Omental fat pad (tissue), 4 donors: ENCODE results near the gene CFAP58. TPM values are rescaled to one million over a fixed set of nuclear protein-coding genes. Genes with fewer than 3 reads are reported as not detected.

ENCODE experiments used
- ATAC-seq: fragments of 150-250 bp; one replicate; pipeline ENCODE4 v1.9.1; 2016; ENCODE audit warnings: mild to moderate bottlenecking, moderate library complexity; ENCODE audit not compliant: low FRiP score
- DNase-seq: peaks from one replicate; pipeline ENCODE4 v3.0.0-alpha.2; 2019; ENCODE audit warnings: low spot score
- CTCF ChIP-seq, 3 donors: fragments of 450-650 bp; IDR thresholded peaks; one replicate each; pipeline ENCODE4 v1.5.1; 2016 to 2017; ENCODE audit warnings: antibody characterized with exemption in 3 of 3, mild to moderate bottlenecking in 3 of 3, moderate library complexity in 2 of 3
- total RNA-seq, 4 donors: library from RNA; depleted of rRNA; stranded (reverse); fragments of >200 nt; gene quantifications; one replicate each; pipeline ENCODE4 v1.1.0, GENCODE V29; 2016

Gene CFAP58
- total RNA-seq, 4 donors from 2014 or later, result 0.19 to 0.95 (median 0.33) TPM

DNA sequence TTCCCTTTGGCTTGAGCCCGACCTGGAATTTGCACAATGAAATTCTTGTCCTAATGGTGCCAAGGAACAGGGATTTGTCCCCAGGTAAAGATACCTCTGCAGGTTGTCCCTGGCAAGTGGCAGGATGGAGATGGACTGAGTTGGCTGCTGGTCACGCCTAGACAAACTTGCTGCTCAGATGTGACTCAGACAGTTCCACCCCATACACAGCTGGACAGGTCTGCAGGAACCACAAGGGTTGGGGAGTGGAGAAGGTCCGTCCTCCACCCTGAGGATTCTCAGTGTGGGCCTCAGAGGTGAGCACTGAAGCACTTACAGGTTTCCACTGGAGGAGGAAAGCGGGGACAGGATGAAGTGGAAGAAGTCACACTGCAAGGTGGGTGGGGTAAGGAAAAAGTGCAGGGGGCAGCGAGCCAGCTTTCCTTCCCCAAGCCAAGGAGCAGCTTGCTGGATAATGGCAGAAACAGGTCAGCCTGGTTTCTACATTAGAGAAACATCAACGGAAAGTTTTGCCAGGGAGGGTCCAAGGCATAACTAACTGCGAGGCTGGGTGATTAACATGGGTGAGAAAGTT lies 35.8 kb upstream of the CFAP58 start:
- ATAC-seq (no peak), DNase-seq (no peak)
- TF ChIP-seq CTCF (IDR thresholded peaks at IDR 0.05), result no peak

DNA sequence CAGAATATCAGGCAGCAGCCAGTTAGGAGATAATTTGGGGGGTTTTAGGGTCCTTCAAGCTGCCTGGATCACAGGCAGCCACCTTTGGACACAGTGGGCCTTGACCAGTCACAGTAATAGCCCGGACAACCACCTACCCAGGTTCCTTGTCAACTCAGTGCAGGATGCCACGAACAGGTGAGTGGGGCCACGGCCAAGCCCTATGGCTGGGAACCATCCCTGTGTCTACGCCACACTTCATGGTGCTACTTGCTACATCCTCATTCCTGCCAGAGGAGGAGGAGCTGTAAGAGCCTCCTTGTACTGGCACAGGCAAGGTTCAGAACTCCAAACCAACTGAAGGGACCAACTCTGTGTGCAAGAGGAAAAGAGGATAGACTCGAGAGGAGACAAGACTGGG lies 35.3 kb upstream of the CFAP58 start:
- ATAC-seq, result no peak
- DNase-seq, result no peak
- TF ChIP-seq CTCF (IDR thresholded peaks at IDR 0.05), result no peak

- ATAC-seq (peak; percentile 76), DNase-seq (no peak)
- TF ChIP-seq CTCF (IDR thresholded peaks at IDR 0.05), result no peak
Measured at GRCh38 chr10:104318810-104319741, 34.6 kb upstream of the CFAP58 start.

DNA sequence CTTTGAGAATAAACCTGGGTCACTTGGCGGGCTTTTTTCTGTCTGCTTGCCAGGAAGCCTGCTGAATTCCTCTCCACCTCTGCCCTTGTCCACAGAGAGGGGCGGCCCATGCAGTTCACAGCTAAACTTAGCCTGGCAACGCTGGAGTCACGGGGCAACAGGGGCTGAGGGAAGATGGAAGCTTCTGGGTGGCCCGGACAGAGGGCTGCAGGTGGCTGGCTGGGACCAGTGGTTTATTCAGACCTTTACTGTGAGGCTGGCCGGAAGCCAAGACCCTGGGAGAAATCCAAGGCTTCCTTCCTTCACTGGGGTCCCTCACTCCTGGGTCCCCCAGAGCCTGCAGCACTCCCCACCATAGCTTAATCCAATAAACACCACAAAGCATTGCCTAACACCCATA lies 32.4 kb upstream of the CFAP58 start:
- DNase-seq (no peak), ATAC-seq (no peak)
- TF ChIP-seq CTCF (IDR thresholded peaks at IDR 0.05), result no peak

DNA sequence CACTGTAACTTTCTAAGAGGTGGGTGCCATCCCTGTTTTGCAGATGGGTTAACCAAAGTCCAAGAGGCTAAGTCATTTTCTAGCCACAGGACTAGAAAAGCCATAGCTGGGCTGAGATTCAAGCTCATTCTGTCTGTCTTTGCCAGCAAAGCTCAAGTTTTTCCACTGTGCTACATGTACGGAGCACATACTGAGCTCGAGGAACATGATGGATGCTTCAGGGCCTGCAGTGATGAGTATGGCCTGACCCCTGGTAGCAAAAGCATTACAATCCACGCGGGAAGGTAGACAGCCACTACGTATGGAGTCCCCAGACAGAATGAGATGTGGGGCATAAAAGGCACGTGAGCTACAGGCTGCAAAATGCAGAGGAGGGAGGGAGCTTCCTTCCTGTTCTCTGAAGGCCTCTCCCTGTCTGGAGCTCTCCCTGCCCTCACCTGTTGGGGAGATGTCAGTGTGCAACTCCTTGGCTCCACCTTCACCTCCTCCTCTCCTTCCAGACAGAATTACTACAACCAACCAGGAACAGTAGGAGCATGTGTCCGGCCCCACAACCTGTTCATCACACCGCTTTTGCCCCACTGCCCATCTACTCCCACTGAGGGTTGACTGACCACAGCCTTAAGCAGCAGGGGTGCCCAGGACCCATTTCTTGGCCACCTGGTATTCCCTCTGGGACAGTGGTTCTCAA lies 31.8 kb upstream of the CFAP58 start:
- DNase-seq, result no peak

DNA sequence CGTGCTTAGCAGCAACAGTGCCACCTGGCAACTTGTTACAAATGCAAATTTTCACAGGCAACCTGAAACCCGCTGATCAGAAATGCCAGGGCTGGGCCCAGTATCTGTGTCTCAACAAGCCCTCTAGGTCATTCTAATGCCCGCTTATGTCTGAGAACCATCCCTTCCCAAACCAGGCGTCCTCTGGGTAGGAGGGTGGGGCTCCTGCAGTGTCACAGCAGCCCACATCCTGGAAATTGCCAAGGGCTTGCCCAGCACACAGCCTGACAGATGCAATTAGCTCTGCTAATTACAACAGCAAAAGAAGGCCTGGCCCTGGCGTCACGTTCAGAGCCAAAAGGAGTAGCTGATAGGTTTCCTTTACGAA lies 31.2 kb upstream of the CFAP58 start:
- DNase-seq, result no peak
- TF ChIP-seq CTCF (IDR thresholded peaks at IDR 0.05), result no peak
- ATAC-seq, result no peak

More for the DNA sequence above, 31.8 kb upstream of the CFAP58 start:
- no peak for ATAC-seq
- TF ChIP-seq CTCF (IDR thresholded peaks at IDR 0.05), result no peak
